KMS-11 (cell line): ENCODE measurements around the gene PEX10.

Experiments used
- H2AFZ ChIP-seq: fragments of 200-600 bp; sonication (generic); 2 replicates; pipeline ENCODE4 v1.6.1; 2016; ENCODE audit warnings: antibody characterized with exemption, mixed run types, low read depth
- H3K27ac ChIP-seq: fragments of 200-600 bp; sonication (generic); 2 replicates; pipeline ENCODE4 v1.6.1; 2016; ENCODE audit warnings: mild to moderate bottlenecking, mixed run types
- H3K27me3 ChIP-seq: fragments of 200-600 bp; sonication (generic); 2 replicates; pipeline ENCODE4 v1.6.1; 2017; ENCODE audit warnings: mild to moderate bottlenecking, low read depth, mixed run types, moderate library complexity; ENCODE audit not compliant: insufficient read depth
- H3K36me3 ChIP-seq: fragments of 200-600 bp; sonication (generic); 2 replicates; pipeline ENCODE4 v1.6.1; 2017; ENCODE audit warnings: mild to moderate bottlenecking, mixed run types; ENCODE audit not compliant: insufficient read depth
- H3K4me1 ChIP-seq: fragments of 200-600 bp; sonication (generic); 2 replicates; pipeline ENCODE4 v1.6.1; 2016; ENCODE audit warnings: mild to moderate bottlenecking, low read depth, mixed run types; ENCODE audit not compliant: poor library complexity, severe bottlenecking
- H3K4me2 ChIP-seq: fragments of 200-600 bp; sonication (generic); 2 replicates; pipeline ENCODE4 v1.7.0; 2016; ENCODE audit warnings: mild to moderate bottlenecking, mixed run types
- H3K4me3 ChIP-seq: fragments of 200-600 bp; sonication (generic); IDR thresholded peaks from 2 replicates; pipeline ENCODE4 v1.6.1; 2017; ENCODE audit warnings: low read depth, low read length, mixed read lengths; ENCODE audit not compliant: insufficient read depth
- H3K79me2 ChIP-seq: fragments of 200-600 bp; sonication (generic); 2 replicates; pipeline ENCODE4 v1.6.1; 2016; ENCODE audit warnings: low read depth, mixed run types; ENCODE audit not compliant: insufficient read depth
- H3K9ac ChIP-seq: fragments of 200-600 bp; sonication (generic); 2 replicates; pipeline ENCODE4 v1.6.1; 2016; ENCODE audit warnings: mild to moderate bottlenecking, mixed run types
- H4K20me1 ChIP-seq: fragments of 200-600 bp; sonication (generic); 2 replicates; pipeline ENCODE4 v1.6.1; 2016; ENCODE audit warnings: mild to moderate bottlenecking, mixed run types; ENCODE audit not compliant: insufficient read depth
- CTCF ChIP-seq: fragments of 200-600 bp; sonication (generic); conservative IDR thresholded peaks from 2 replicates; pipeline ENCODE4 v1.6.1; 2017; ENCODE audit warnings: low read depth, mild to moderate bottlenecking, antibody characterized with exemption, low read length, moderate library complexity, mixed read lengths

Gene PEX10

GRCh38 chr1:2407166-2407990, 5.0 kb downstream of the PEX10 start:
- no peaks in the 10 kb centered on the region for H3K27me3 ChIP-seq
- no peak overlapping the region for H3K4me2 ChIP-seq
- peaks cover 3% of the 10 kb centered on the region; the same call in 1 of the 2 replicates for H3K36me3 ChIP-seq
- H3K4me1 ChIP-seq: peaks cover 12% of the 10 kb centered on the region
- H2AFZ ChIP-seq: no peak overlapping the region
- no peaks in the 10 kb centered on the region for H4K20me1 ChIP-seq
- H3K27ac ChIP-seq: no peak overlapping the region
- H3K79me2 ChIP-seq: 0 out of 2 replicates have a peak, but pooled peaks cover 5% of the 10 kb centered on the region
- TF ChIP-seq CTCF: no peak
- no peak overlapping the region for H3K9ac ChIP-seq
- H3K4me3 ChIP-seq: no peak overlapping the region

- TF ChIP-seq CTCF: no peak
- Histone ChIP-seq H3K27me3 (no peaks in the 10 kb centered on the region), H3K4me3 (no peak overlapping the region), H3K79me2 (0 out of 2 replicates have a peak, but pooled peaks cover 2% of the 10 kb centered on the region), H3K36me3 (peaks cover 3% of the 10 kb centered on the region; the same call in 1 of the 2 replicates), H2AFZ (no peak overlapping the region), H3K4me2 (no peak overlapping the region), H3K27ac (no peak overlapping the region), H3K9ac (no peak overlapping the region), H4K20me1 (no peaks in the 10 kb centered on the region), H3K4me1 (peaks cover 10% of the 10 kb centered on the region)
These were observed 5.8 kb downstream of the PEX10 start for GRCh38 chr1:2406451-2407041.

- Histone ChIP-seq H4K20me1 (no peaks in the 10 kb centered on the region), H3K36me3 (peaks cover 3% of the 10 kb centered on the region; the same call in 1 of the 2 replicates)
- no peak for TF ChIP-seq CTCF
These were observed 6.6 kb downstream of the PEX10 start for GRCh38 chr1:2405588-2406295.

GRCh38 chr1:2404890-2405511, 7.4 kb downstream of the PEX10 start:
- no peaks in the 10 kb centered on the region for H3K79me2 ChIP-seq
- H3K36me3 ChIP-seq: peaks cover 3% of the 10 kb centered on the region; the same call in 1 of the 2 replicates
- no peak overlapping the region for H3K4me2 ChIP-seq
- H4K20me1 ChIP-seq: no peaks in the 10 kb centered on the region
- H3K9ac ChIP-seq: no peak overlapping the region
- no peaks in the 10 kb centered on the region for H3K27me3 ChIP-seq
- no peak overlapping the region for H2AFZ ChIP-seq
- H3K4me1 ChIP-seq: no peaks in the 10 kb centered on the region
- no peak overlapping the region for H3K4me3 ChIP-seq
- no peak overlapping the region for H3K27ac ChIP-seq
- no peak for TF ChIP-seq CTCF

More at GRCh38 chr1:2405588-2406295, 6.6 kb downstream of the PEX10 start:
- Histone ChIP-seq H3K4me3 (no peak overlapping the region), H3K4me2 (no peak overlapping the region), H3K79me2 (no peaks in the 10 kb centered on the region), H3K27me3 (no peaks in the 10 kb centered on the region), H2AFZ (no peak overlapping the region), H3K27ac (no peak overlapping the region), H3K4me1 (peaks cover 4% of the 10 kb centered on the region), H3K9ac (no peak overlapping the region)
